VCaP (cell line): ENCODE measurements around the gene IL2RG.

Experiments used
- H3K27ac ChIP-seq: fragments of 450-650 bp; 2 replicates; pipeline ENCODE4 v1.5.1; 2017
- TF ChIP-seq, protein P1 (sequence below): fragments of 450-650 bp; conservative IDR thresholded peaks from 2 replicates; pipeline ENCODE4 v1.5.1; 2017; ENCODE audit warnings: mild to moderate bottlenecking, moderate library complexity

Gene IL2RG

DNA sequence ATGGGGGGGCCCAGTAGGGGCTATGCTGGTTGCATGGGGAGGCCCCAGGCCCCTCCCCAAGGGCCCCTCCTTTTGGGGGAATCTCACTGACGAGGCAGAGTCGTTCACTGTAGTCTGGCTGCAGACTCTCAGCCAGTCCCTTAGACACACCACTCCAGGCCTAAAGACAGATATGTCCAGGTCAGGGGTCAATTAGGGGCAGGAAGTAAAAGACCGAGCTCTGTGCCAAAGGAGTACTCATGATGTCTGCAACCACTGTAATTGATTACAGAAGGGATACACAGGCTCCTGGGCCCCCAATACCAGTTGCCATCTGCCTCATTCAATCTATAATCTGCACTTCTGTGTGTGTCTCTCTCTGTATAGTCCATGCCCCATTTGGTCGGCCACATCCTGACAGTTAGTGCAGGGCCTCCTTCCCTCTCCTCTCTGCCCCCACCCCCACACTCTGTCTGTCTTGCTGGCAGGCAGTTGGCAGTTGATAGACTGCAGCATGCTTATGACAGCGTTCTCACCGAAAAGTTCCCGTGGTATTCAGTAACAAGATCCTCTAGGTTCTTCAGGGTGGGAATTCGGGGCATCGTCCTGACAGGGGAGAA, 3.5 kb downstream of the IL2RG start:
- H3K27ac ChIP-seq: no peak overlapping the region
- TF ChIP-seq, protein P1, sequence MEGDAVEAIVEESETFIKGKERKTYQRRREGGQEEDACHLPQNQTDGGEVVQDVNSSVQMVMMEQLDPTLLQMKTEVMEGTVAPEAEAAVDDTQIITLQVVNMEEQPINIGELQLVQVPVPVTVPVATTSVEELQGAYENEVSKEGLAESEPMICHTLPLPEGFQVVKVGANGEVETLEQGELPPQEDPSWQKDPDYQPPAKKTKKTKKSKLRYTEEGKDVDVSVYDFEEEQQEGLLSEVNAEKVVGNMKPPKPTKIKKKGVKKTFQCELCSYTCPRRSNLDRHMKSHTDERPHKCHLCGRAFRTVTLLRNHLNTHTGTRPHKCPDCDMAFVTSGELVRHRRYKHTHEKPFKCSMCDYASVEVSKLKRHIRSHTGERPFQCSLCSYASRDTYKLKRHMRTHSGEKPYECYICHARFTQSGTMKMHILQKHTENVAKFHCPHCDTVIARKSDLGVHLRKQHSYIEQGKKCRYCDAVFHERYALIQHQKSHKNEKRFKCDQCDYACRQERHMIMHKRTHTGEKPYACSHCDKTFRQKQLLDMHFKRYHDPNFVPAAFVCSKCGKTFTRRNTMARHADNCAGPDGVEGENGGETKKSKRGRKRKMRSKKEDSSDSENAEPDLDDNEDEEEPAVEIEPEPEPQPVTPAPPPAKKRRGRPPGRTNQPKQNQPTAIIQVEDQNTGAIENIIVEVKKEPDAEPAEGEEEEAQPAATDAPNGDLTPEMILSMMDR: no peak

DNA sequence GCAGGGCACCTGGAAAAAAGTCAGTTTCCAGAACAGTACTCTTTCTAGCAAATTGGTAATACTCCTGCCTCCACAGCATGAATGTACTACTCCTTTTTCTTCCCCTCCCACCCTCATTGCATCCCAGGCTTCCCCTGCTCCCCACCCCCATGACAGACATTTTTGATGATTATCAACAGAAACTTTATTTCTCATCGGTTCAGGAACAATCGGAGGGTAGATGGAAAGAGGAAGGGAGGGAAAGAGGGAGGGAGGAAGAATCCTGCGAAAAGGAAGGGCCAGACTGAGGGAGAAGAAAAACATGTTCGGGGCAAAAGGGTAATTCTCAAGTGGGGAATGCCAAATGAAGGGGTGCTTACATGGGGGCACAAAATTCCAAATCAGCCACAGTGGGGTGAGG, 4.1 kb downstream of the IL2RG start:
- H3K27ac ChIP-seq: no peak overlapping the region
- TF ChIP-seq, protein P1: no peak

DNA sequence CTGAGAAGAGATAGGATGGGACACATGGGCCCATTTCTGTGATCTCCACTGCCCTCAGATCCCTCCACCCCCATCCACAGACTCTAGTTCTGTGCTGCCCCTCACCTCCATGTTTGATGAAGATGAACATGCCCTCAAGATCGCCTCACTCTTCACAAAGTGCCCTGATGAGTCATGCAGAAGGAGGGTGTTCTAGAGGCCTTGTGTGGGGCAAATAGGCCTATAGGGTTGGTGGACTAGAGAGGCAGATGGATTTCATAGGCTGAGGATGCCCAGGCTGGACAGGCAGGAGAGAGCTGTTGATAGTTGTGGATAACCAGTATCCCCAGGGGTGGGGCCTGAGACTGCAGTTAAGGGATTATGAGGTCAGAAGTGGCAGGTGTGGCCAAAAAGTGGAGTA, 5.0 kb downstream of the IL2RG start, which contains the start of gene CXorf65:
Gene CXorf65, minus strand, starts transcription at position 314 of the 400 bp plus-strand sequence. Its CDS starts 184 bp downstream, at position 130.
- TF ChIP-seq, protein P1: no peak
- no peak within 1 kb of the TSS for H3K27ac ChIP-seq

DNA sequence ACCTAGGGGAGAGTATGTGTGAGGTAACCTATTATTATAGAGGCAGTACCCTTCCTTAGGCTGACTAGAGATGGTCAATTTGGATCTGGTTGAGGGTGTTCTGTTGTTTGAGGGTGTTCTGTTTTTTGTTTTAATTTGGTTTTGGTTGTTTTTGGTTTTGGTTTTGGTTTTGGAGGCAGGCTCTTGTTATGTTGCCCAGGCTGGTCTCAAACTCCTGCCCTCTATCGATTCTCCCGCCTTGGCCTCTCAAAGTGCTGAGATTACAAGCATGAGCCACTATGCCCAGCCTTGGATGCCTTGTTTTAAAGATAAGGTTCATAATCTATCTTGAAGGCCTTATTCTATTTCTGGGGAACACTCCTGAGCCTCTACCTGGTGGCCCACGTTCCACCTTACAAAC, 5.7 kb downstream of the IL2RG start:
- TF ChIP-seq, protein P1: no peak
- H3K27ac ChIP-seq: no peak overlapping the region

DNA sequence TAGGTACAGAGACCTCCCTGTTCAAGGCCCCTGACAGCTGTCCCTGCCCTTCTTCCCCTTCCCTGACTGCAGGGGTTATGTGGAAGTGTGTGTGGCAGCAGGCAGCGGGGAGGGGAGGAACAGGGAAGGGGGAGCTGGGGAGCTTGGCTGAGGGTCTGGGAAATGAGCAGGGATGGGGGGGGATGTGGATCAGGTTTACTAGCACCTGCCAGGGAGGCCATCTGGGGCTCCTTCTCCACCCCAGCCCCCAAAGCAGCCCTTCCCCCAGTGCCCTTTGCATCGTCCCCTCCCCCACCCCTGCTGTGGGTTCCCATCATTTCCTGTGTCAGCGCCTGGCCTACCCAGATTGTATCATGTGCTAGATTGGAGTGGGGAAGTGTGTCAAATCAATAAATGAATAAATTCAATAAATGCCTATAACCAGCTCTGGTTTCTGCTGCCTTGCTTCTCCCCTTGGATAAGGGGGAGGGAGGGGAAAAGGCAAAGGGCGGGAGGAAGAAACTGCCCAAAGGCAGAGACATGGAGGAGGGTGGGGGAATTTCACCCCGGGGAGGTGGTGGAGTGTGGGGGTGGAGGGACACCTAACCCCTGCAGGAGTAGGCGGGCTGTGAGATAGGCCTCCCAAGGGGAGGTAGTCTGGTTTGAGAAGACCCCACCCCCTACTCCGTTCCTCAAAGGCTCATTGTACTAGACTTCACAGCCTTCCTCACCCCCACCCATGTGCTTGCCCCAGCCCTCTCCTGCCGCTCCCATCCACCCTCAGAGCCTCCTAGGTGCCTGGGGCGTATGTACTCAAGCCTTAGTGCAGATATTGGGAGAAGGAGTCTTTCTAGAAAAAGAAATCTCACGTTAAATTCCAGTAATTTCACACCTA, 8.0 kb downstream of the IL2RG start:
- no peak overlapping the region for H3K27ac ChIP-seq
- TF ChIP-seq, protein P1: no peak

DNA sequence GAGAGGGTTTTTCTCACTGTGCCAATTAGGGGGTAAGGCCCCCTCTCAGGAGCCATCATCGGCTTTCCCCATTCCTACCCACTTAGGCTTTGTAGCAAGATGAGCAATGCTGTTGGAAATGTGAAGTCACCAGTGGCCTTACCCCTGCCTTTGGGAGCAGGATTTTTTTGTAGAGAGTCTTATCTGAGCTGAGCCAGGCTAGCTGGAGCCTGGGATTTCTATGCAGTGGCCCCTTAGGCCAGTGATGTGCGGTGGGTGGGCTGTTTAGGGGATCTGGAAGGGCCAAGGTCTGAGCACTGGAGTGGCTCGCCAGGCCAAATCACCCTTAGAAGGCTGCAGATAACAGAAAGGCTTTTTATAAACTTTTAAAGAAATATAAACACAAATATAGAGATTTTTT, 9.1 kb downstream of the IL2RG start:
- TF ChIP-seq, protein P1: no peak
- H3K27ac ChIP-seq: no peak overlapping the region
